Right lobe of liver (tissue), 6 donors: ENCODE measurements around the gene IL2RA. TPM values are rescaled to one million over a fixed set of nuclear protein-coding genes. Genes with fewer than 3 reads are reported as not detected.
"Not testable (repeated sequence)": the region's sequence is repeated elsewhere in the genome, so short reads cannot be mapped to it uniquely, and the experiment has no call there.

Experiments
- ATAC-seq, 4 donors: fragments of 200-7000 bp; cut with Tn5 transposase; one replicate each; pipeline ENCODE4 v1.9.1; 2020; ENCODE audit warnings: mild to moderate bottlenecking in 4 of 4, moderate library complexity in 4 of 4
- DNase-seq, 3 donors: peaks; one replicate each; pipeline ENCODE4 v3.0.0-alpha.2; 2020
- H3K27ac ChIP-seq, 3 donors: fragments of 200-600 bp; one replicate each; pipeline ENCODE4 v1.8.0; 2022
- H3K27me3 ChIP-seq, 2 donors: fragments of 200-600 bp; one replicate each; pipeline ENCODE4 v1.8.0; 2022
- H3K36me3 ChIP-seq, 4 donors: fragments of 200-600 bp; sonication (generic) in 1 of 4; one replicate each; pipeline versions ENCODE4 v1.5.1 to v1.8.0; 2017 to 2022; ENCODE audit warnings: control low read depth in 1 of 4
- H3K4me1 ChIP-seq, 4 donors: fragments of 200-600 bp; sonication (generic) in 1 of 4; one replicate each; pipeline versions ENCODE4 v1.5.1 to v1.8.0; 2017 to 2022; ENCODE audit warnings: control low read depth in 1 of 4
- H3K4me3 ChIP-seq, 3 donors: fragments of 200-600 bp; one replicate each; pipeline ENCODE4 v1.8.0; 2022
- H3K9me3 ChIP-seq, 4 donors: fragments of 200-600 bp; sonication (generic) in 1 of 4; one replicate each; pipeline versions ENCODE4 v1.5.1 to v1.8.0; 2017 to 2022; ENCODE audit warnings: control low read depth in 1 of 4
- POLR2A ChIP-seq: fragments of 450-650 bp; IDR thresholded peaks from one replicate; pipeline ENCODE4 v1.6.1; 2017; ENCODE audit warnings: antibody characterized with exemption, mild to moderate bottlenecking
- WGBS: methylation state at CpG from one replicate; pipeline ENCODE4 v1.1.6; 2018; ENCODE audit warnings: low coverage, low lambda C conversion rate; ENCODE audit not compliant: insufficient coverage; ENCODE audit errors: missing lambda C conversion rate; 5-methylcytosine and 5-hydroxymethylcytosine counted together
- intact Hi-C, 2 donors: fragments of 100-400 bp; cut with DNase I; formaldehyde crosslinking; loops; one replicate each; pipeline versions ENCODE4 v1.11.2 to v1.14.1; 2022
- total RNA-seq, 6 experiments: library from RNA; depleted of rRNA in 2 of 6; stranded (reverse); fragments of >200 nt in 2 of 6; fragmentation: NEBNext Ultra II Directional in 3 of 6; extraction: Animal tissue kit (Norgen Biotek cat#: 25700) in 3 of 6; gene quantifications; one replicate each; pipeline versions ENCODE4 v1.1.0 to v1.2.4, GENCODE V29; 2016 to 2023
- TF ChIP-seq, protein P1 (sequence below), 4 donors: fragments of 200-600 bp in 3 of 4; fragments of 450-650 bp in 1 of 4; IDR thresholded peaks; one replicate each; pipeline versions ENCODE4 v1.5.1 to v1.8.0; 2016 to 2022; ENCODE audit warnings: antibody characterized with exemption in 4 of 4, mild to moderate bottlenecking in 2 of 4
- donor health status: DM: no; HTN: yes; CAD: no.
- donor health status: DM: no; HTN: no; CAD: no.
- donor health status: DM: no; HTN: no; CAD: no.
- donor health status: DM: no; HTN: yes; CAD: no.
- donor health status: DM: no; HTN: yes; CAD: no.

The IL2RA gene
- total RNA-seq, 6 experiments from 2014 or later: 0.22 to 3.1 (median 0.97) TPM; not detected in 2

DNA sequence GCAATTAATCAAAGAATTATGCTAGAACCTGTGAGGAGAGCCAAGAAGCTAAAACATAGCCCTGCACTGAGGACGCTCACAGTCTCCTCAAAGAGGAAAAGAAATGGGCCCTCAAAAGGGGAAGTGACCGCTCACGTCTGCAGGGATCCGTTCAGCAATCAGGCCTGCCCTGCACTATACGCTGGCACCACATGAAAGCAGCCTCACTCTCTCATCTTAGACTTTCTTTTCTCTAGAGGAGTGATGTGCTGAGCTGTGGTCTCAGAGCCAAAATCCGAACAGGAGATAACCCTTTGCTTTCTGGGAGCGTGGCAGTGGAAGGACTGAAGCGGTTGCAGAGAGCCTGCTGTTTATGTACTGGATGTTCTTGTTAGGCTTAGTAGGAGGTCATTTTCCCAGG lies 6.3 kb upstream of the IL2RA start:
- DNase-seq (no peak), ATAC-seq (peak; percentile 47 to 65 (median 52))
- Histone ChIP-seq H3K4me1 (no peaks in the 10 kb centered on the region), H3K9me3 (no peaks in the 10 kb centered on the region), H3K36me3 (no peaks in the 10 kb centered on the region), H3K27ac (no peak overlapping the region), H3K27me3 (no peaks in the 10 kb centered on the region), H3K4me3 (no peak overlapping the region)
- intact Hi-C loops: no loop called here
- TF ChIP-seq, protein P1, sequence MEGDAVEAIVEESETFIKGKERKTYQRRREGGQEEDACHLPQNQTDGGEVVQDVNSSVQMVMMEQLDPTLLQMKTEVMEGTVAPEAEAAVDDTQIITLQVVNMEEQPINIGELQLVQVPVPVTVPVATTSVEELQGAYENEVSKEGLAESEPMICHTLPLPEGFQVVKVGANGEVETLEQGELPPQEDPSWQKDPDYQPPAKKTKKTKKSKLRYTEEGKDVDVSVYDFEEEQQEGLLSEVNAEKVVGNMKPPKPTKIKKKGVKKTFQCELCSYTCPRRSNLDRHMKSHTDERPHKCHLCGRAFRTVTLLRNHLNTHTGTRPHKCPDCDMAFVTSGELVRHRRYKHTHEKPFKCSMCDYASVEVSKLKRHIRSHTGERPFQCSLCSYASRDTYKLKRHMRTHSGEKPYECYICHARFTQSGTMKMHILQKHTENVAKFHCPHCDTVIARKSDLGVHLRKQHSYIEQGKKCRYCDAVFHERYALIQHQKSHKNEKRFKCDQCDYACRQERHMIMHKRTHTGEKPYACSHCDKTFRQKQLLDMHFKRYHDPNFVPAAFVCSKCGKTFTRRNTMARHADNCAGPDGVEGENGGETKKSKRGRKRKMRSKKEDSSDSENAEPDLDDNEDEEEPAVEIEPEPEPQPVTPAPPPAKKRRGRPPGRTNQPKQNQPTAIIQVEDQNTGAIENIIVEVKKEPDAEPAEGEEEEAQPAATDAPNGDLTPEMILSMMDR (IDR thresholded peaks at IDR 0.05): no peak
- TF ChIP-seq POLR2A: no peak
- WGBS: 47% methylated on average over 7 of the region's 8 CpGs

- no peak for DNase-seq
- 63% methylated on average over 4 of the region's 6 CpGs for WGBS
These were observed 5.8 kb upstream of the IL2RA start for GRCh38 chr10:6068006-6068405.

DNA sequence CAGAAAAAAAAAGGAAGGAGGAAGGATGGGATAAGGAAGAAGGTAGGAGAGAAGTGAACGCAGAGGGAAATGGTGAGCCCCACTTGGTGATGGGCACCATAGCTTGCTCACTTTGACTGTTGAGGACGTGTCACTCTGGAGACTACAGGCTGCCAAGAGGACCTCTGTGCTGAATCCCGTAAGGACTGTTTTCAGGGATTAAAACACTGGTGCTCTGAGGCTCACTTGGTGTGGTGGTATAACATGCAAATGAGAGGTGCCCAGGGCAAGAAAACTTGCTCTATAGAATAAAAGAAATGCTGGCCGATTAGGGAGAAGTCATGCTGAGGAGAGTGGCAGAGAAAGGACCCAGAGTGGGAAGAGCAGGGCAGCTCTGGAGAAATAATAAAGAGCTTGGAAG lies 5.3 kb upstream of the IL2RA start:
- intact Hi-C loops: no loop called here
- TF ChIP-seq, protein P1 (IDR thresholded peaks at IDR 0.05): no peak
- no peak for TF ChIP-seq POLR2A
- DNase-seq (no peak), ATAC-seq (no peak)
- no peaks in the 10 kb centered on the region for H3K4me1 ChIP-seq
- 55% methylated on average over 4 of the region's 4 CpGs for WGBS
- no peaks in the 10 kb centered on the region for H3K27me3 ChIP-seq
- H3K36me3 ChIP-seq: no peaks in the 10 kb centered on the region
- no peak overlapping the region for H3K27ac ChIP-seq
- no peaks in the 10 kb centered on the region for H3K9me3 ChIP-seq
- no peak overlapping the region for H3K4me3 ChIP-seq

More at GRCh38 chr10:6068006-6068405, 5.8 kb upstream of the IL2RA start:
- ATAC-seq: no peak
- TF ChIP-seq, protein P1 (IDR thresholded peaks at IDR 0.05): no peak
- no peak for TF ChIP-seq POLR2A
- Histone ChIP-seq H3K4me1 (no peaks in the 10 kb centered on the region), H3K27ac (no peak overlapping the region), H3K4me3 (no peak overlapping the region), H3K9me3 (no peaks in the 10 kb centered on the region), H3K27me3 (no peaks in the 10 kb centered on the region), H3K36me3 (no peaks in the 10 kb centered on the region)
- intact Hi-C loops: no loop called here

GRCh38 chr10:6065835-6066234 lies 3.7 kb upstream of the IL2RA start:
- no peaks in the 10 kb centered on the region for H3K36me3 ChIP-seq
- peak; percentile 68 to 81 (median 72) for ATAC-seq
- H3K9me3 ChIP-seq: no peaks in the 10 kb centered on the region
- intact Hi-C loops: no loop called here
- no peaks in the 10 kb centered on the region for H3K4me1 ChIP-seq
- WGBS: 39% methylated on average over 4 of the region's 4 CpGs
- peak in 1 of 3 donors; percentile 24 for DNase-seq
- peak overlapping the region in 1 of 3 donors; percentile 8 for H3K27ac ChIP-seq
- H3K4me3 ChIP-seq: no peak overlapping the region
- H3K27me3 ChIP-seq: no peaks in the 10 kb centered on the region
- TF ChIP-seq POLR2A: no peak
- TF ChIP-seq, protein P1 (IDR thresholded peaks at IDR 0.05): no peak

- Histone ChIP-seq H3K27me3 (no peaks in the 10 kb centered on the region), H3K27ac (peak overlapping the region in 1 of 3 donors; percentile 6), H3K4me3 (no peak overlapping the region), H3K9me3 (no peaks in the 10 kb centered on the region), H3K36me3 (no peaks in the 10 kb centered on the region), H3K4me1 (no peaks in the 10 kb centered on the region)
- WGBS: 86% methylated on average over 1 of the region's 3 CpGs
- no peak for TF ChIP-seq POLR2A
- TF ChIP-seq, protein P1 (IDR thresholded peaks at IDR 0.05): no peak
- peak in 1 of 3 donors; percentile 26 for DNase-seq
- no peak for ATAC-seq
- intact Hi-C loops: no loop called here
These were observed 3.2 kb upstream of the IL2RA start for GRCh38 chr10:6065406-6065805.

- ATAC-seq, intact Hi-C loops: not testable (repeated sequence)
- 92% methylated on average over 2 of the region's 3 CpGs for WGBS
These were observed 2.6 kb upstream of the IL2RA start for GRCh38 chr10:6064726-6065125.

More at GRCh38 chr10:6064726-6065125, 2.6 kb upstream of the IL2RA start:
- not testable (repeated sequence) for H3K27me3 ChIP-seq, DNase-seq, H3K4me3 ChIP-seq, H3K27ac ChIP-seq, H3K9me3 ChIP-seq, H3K36me3 ChIP-seq, H3K4me1 ChIP-seq
